A673 (cell line): Measurements from ENCODE around the gene TP53I11. TPM values are rescaled to one million over a fixed set of nuclear protein-coding genes. Genes with fewer than 3 reads are reported as not detected.
A peak's percentile ranks its signal among the peaks of the same experiment; 100 is the strongest.

Experiments
- BruUV-seq: library from RNA; stranded (reverse); fragments of 400-500 nt; replicated peaks from 2 replicates; lab custom pipeline; 2021; lab: Mats Ljungman, UMichigan
- CTCF ChIA-PET: fragments of 300-600 bp; sonication (Branson Sonifier 250); formaldehyde crosslinking; loops from one replicate; lab custom pipeline; 2022; ENCODE audit warnings: antibody characterized with exemption; lab: Charles Lee
- POLR2A ChIA-PET: fragments of 300-600 bp; sonication (Branson Sonifier 250); formaldehyde crosslinking; loops from one replicate; lab custom pipeline; 2022; ENCODE audit warnings: antibody characterized with exemption; ENCODE audit not compliant: low non-redundant PET; lab: Charles Lee
- DNase-seq: peaks from one replicate; pipeline ENCODE4 v3.0.0-alpha.2; 2015; ENCODE audit warnings: low spot score
- H3K27ac ChIP-seq: fragments of 200-600 bp; sonication (generic); 2 replicates; pipeline ENCODE4 v1.5.1; 2016; ENCODE audit warnings: mixed run types, low read depth, mild to moderate bottlenecking, mixed read lengths, antibody characterized with exemption, low read length; ENCODE audit not compliant: poor library complexity, severe bottlenecking
- H3K27me3 ChIP-seq: fragments of 200-600 bp; sonication (generic); replicated peaks from 2 replicates; pipeline ENCODE4 v1.6.1; 2017; ENCODE audit warnings: mixed run types, low read depth, mild to moderate bottlenecking, mixed read lengths, antibody characterized with exemption, low read length; ENCODE audit not compliant: insufficient read depth, poor library complexity
- H3K36me3 ChIP-seq: fragments of 200-600 bp; sonication (generic); 2 replicates; pipeline ENCODE4 v1.6.1; 2016; ENCODE audit warnings: mixed run types, mild to moderate bottlenecking, mixed read lengths, antibody characterized with exemption, low read length; ENCODE audit not compliant: insufficient read depth, poor library complexity, severe bottlenecking
- H3K4me1 ChIP-seq: fragments of 200-600 bp; sonication (generic); 2 replicates; pipeline ENCODE4 v1.6.1; 2017; ENCODE audit warnings: mixed run types, mild to moderate bottlenecking, mixed read lengths, antibody characterized with exemption, low read length; ENCODE audit not compliant: insufficient read depth, poor library complexity, severe bottlenecking
- H3K4me3 ChIP-seq: fragments of 200-600 bp; sonication (generic); 2 replicates; pipeline ENCODE4 v1.5.1; 2016; ENCODE audit warnings: low read depth, mixed run types, mild to moderate bottlenecking, mixed read lengths, low read length; ENCODE audit not compliant: poor library complexity, severe bottlenecking
- H3K9me3 ChIP-seq: fragments of 200-600 bp; sonication (generic); 2 replicates; pipeline ENCODE4 v1.6.1; 2016; ENCODE audit warnings: mixed run types, low read depth, mild to moderate bottlenecking, mixed read lengths, antibody characterized with exemption, low read length; ENCODE audit not compliant: poor library complexity, severe bottlenecking
- EZH2 ChIP-seq: fragments of 200-600 bp; sonication (generic); IDR thresholded peaks from 2 replicates; pipeline ENCODE4 v1.6.1; 2017; ENCODE audit warnings: borderline replicate concordance, low read depth, mild to moderate bottlenecking, mixed read lengths, antibody characterized with exemption, low read length; ENCODE audit not compliant: poor library complexity, severe bottlenecking
- intact Hi-C: fragments of 100-400 bp; cut with micrococcal nuclease; formaldehyde crosslinking; loops from one replicate; pipeline ENCODE4 v1.10.0; 2022; ENCODE audit not compliant: unreplicated experiment
- total RNA-seq: library from RNA; stranded (reverse); gene quantifications from 2 replicates; pipeline ENCODE4 v1.2.3, GENCODE V29; 2021
- TF ChIP-seq, protein P1 (sequence below): fragments of 300-800, 200-600 bp; sonication (generic); conservative IDR thresholded peaks from 2 replicates; pipeline ENCODE4 v1.5.1; 2017; ENCODE audit warnings: low read depth, mild to moderate bottlenecking, antibody characterized with exemption, low read length, moderate library complexity, mixed read lengths

Gene TP53I11
- total RNA-seq, 1 experiment from 2014 or later = 52.0 TPM

DNA sequence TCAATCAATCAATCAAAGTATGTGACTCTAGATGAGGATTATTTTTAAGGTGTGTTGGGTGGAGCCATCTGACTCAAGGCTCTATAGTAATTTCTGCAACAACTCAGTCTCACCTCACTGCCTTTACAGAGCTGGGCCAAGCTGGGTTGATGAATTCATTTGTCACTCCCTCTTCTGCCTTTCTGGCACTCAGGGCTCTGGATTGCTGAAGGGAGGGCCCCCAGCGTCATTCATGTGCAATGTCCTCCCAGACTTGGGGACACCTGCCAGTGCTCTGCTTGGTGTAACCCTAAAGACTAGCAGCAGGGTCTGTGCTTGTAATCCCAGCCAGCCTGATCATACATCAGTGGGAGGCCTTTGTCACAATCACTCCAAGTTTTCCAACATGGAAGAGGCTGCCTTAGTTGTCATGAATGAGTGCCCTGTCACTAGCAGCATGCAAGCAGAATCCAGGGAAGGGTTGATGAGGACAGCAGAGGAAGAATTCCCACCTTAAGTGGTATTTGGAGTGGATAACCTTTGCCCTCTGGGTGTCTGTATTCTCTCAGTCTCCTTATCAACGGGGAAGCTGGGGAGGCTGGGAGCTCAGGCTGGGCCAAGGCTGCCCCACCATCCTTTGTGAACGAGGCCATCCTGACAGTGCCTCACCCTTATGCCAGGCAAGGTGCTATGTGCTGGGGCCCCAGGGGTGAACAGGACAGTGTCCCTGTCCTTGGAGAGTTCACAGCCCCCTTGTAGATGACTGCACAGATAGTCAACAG is 2.0 kb upstream of the TP53I11 start:
- TF ChIP-seq EZH2 = no peak
- TF ChIP-seq, protein P1, sequence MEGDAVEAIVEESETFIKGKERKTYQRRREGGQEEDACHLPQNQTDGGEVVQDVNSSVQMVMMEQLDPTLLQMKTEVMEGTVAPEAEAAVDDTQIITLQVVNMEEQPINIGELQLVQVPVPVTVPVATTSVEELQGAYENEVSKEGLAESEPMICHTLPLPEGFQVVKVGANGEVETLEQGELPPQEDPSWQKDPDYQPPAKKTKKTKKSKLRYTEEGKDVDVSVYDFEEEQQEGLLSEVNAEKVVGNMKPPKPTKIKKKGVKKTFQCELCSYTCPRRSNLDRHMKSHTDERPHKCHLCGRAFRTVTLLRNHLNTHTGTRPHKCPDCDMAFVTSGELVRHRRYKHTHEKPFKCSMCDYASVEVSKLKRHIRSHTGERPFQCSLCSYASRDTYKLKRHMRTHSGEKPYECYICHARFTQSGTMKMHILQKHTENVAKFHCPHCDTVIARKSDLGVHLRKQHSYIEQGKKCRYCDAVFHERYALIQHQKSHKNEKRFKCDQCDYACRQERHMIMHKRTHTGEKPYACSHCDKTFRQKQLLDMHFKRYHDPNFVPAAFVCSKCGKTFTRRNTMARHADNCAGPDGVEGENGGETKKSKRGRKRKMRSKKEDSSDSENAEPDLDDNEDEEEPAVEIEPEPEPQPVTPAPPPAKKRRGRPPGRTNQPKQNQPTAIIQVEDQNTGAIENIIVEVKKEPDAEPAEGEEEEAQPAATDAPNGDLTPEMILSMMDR = no peak
- no TSS peak for BruUV-seq
- no peak overlapping the region for H3K4me3 ChIP-seq
- H3K9me3 ChIP-seq = no peaks in the 10 kb centered on the region
- ChIA-PET CTCF (interaction anchor here (2.1 kb wide), 1 partner anchor 16 kb away, joined by 8 read pairs; no protein-coding TSS in a partner anchor), POLR2A (no interaction called here)
- H3K36me3 ChIP-seq = no peaks in the 10 kb centered on the region
- H3K4me1 ChIP-seq = peaks cover 20% of the 10 kb centered on the region
- no peak overlapping the region for H3K27ac ChIP-seq
- DNase-seq = no peak
- intact Hi-C loops = no loop called here
- no peaks in the 10 kb centered on the region for H3K27me3 ChIP-seq

DNA sequence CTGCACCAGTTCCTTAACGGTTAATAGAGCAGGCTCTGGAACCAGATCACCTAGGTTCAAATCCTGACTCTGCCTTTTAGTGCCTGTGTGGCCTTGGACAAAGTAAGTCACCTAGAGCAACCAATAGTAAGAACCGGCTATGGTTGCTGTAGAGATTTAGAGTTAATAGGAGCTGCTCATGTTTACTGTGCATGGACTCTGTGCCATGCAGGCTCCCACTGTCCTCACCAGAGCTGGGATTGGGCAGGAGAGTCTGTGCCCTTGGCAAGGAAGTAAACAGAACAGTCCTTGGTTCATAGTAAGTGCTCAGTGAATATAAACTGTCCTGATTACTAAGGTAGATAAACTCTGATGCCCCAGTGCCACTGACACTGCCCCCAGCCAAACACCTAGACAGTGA is 1.4 kb upstream of the TP53I11 start:
- Histone ChIP-seq H3K4me3 (no peak overlapping the region), H3K4me1 (peaks cover 15% of the 10 kb centered on the region), H3K27ac (no peak overlapping the region), H3K36me3 (no peaks in the 10 kb centered on the region), H3K27me3 (no peaks in the 10 kb centered on the region), H3K9me3 (no peaks in the 10 kb centered on the region)
- TF ChIP-seq, protein P1 = no peak
- TF ChIP-seq EZH2 = no peak
- BruUV-seq = no TSS peak
- intact Hi-C loops = no loop called here
- POLR2A ChIA-PET = no interaction called here
- no peak for DNase-seq
- CTCF ChIA-PET = interaction anchor here (2.1 kb wide), 1 partner anchor 16 kb away, joined by 8 read pairs; no protein-coding TSS in a partner anchor

DNA sequence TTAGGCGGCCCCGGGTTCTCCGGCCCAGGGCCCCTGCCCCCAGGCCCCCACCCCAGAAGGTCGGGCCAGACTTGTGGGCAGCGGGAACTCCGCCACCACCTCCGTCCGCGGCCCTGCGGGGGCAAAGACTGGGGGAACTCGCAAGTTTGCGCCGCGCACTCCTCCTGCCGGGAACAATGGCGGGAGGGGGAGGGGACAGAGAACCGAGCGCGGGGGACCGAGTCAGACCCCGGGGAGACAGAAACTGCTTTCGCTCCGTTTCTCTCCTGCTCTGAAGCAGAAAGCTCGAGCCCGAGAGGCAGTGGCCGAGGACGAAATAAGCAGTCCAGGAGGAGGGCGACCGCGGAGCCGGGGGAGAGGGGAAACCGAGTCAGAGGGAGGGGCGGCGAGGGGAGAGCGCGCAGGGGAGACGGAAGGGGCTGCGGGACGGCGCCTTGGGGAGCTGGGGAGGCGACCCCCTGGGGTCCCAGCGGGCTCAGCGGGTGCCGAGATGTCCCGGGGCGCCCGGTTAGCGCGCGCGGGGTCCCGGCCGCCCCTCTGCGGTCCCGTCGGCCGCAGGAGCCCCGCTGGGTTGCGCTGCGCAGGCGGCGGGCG is 555 bp downstream of the TP53I11 start:
- Histone ChIP-seq H3K4me3 (peak overlapping the region; percentile 91), H3K27ac (peak overlapping the region; percentile 88), H3K36me3 (no peaks in the 10 kb centered on the region), H3K4me1 (peaks cover 9% of the 10 kb centered on the region), H3K9me3 (no peaks in the 10 kb centered on the region), H3K27me3 (no peaks in the 10 kb centered on the region)
- peak; percentile 66 for DNase-seq
- intact Hi-C loops = no loop called here
- BruUV-seq = no TSS peak
- TF ChIP-seq, protein P1 = no peak
- TF ChIP-seq EZH2 = no peak
- ChIA-PET POLR2A (interaction anchor here (0.6 to 0.7 kb wide), 2 partner anchors 21 to 253 kb away, joined by 5 to 7 read pairs; no protein-coding TSS in a partner anchor), CTCF (interaction anchor here (0.6 to 1.1 kb wide), 4 partner anchors 14 to 385 kb away, joined by 3 to 6 read pairs (median 3); partner anchors contain the start of gene CD82)
